GM12878 (cell line): ENCODE data around the gene APBA3.

ENCODE experiments used
- CEBPB ChIP-seq, 2 experiments: fragments of 150-350 bp in 1 of 2; IDR thresholded peaks; 2 replicates each; pipeline ENCODE4 v1.6.1; 2012 to 2014; ENCODE audit warnings: low read depth in 2 of 2, low read length in 2 of 2, borderline replicate concordance in 1 of 2, inconsistent platforms in 1 of 2
- NBN ChIP-seq: fragments of 450-650 bp; IDR thresholded peaks from 2 replicates; pipeline ENCODE4 v1.6.1; 2016
- POLR2AphosphoS5 ChIP-seq: IDR thresholded peaks from 2 replicates; pipeline ENCODE4 v1.6.1; 2011; ENCODE audit warnings: mild to moderate bottlenecking, low read length, inconsistent platforms
- SREBF2 ChIP-seq: IDR thresholded peaks from 2 replicates; pipeline ENCODE4 v1.6.1; 2012; ENCODE audit warnings: mild to moderate bottlenecking, low read length
- STAT3 ChIP-seq: IDR thresholded peaks from 2 replicates; pipeline ENCODE4 v1.6.1; 2011; ENCODE audit warnings: low read depth, low read length, improper control_type of control experiment
- TAF1 ChIP-seq: IDR thresholded peaks from 2 replicates; pipeline ENCODE4 v1.6.1; 2011; ENCODE audit warnings: mild to moderate bottlenecking, low read depth, low read length, borderline replicate concordance
- TCF7 ChIP-seq: IDR thresholded peaks from 2 replicates; pipeline ENCODE4 v1.6.1; 2014; ENCODE audit warnings: antibody characterized with exemption, borderline replicate concordance
- TF ChIP-seq, protein P1 (sequence below), 3 experiments: IDR thresholded peaks in 2 of 3; conservative IDR thresholded peaks in 1 of 3; 2 replicates each; pipeline ENCODE4 v1.5.1; 2011; ENCODE audit warnings: low read depth in 3 of 3, low read length in 3 of 3, mild to moderate bottlenecking in 3 of 3, control low read depth in 2 of 3, moderate library complexity in 2 of 3, inconsistent platforms in 1 of 3, mixed read lengths in 1 of 3; ENCODE audit not compliant: control insufficient read depth in 2 of 3, insufficient read depth in 1 of 3; ENCODE audit errors: extremely low read depth in 1 of 3

DNA sequence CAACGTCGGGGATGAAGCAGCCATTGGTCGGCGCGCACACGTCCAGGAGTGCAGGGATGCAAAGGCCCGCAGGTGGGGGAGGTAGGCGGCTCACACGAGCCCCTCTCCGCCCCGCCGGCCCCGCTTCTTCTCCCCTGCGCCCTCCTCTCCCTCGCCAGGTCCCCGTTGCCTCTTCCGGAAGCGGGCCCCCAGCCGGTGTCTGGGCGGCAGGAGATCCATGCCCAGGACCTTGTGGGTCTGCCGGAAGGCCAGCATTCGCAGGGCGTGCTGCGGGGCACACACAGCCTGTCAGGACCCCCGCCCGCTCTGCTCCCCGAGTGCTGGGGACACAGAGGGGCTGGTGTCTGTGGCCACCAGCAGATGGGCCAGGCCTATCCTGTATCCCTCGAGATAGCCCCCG, 44.4 kb upstream of the APBA3 start:
- TF ChIP-seq SREBF2 (no peak), STAT3 (no peak), TAF1 (no peak), TCF7 (no peak), CEBPB (IDR thresholded peaks at IDR 0.05; ENCODE audit: borderline replicate concordance in 1 of 2, low read depth in 2 of 2, low read length in 2 of 2) (no peak), NBN (no peak), POLR2AphosphoS5 (no peak)
- TF ChIP-seq, protein P1, sequence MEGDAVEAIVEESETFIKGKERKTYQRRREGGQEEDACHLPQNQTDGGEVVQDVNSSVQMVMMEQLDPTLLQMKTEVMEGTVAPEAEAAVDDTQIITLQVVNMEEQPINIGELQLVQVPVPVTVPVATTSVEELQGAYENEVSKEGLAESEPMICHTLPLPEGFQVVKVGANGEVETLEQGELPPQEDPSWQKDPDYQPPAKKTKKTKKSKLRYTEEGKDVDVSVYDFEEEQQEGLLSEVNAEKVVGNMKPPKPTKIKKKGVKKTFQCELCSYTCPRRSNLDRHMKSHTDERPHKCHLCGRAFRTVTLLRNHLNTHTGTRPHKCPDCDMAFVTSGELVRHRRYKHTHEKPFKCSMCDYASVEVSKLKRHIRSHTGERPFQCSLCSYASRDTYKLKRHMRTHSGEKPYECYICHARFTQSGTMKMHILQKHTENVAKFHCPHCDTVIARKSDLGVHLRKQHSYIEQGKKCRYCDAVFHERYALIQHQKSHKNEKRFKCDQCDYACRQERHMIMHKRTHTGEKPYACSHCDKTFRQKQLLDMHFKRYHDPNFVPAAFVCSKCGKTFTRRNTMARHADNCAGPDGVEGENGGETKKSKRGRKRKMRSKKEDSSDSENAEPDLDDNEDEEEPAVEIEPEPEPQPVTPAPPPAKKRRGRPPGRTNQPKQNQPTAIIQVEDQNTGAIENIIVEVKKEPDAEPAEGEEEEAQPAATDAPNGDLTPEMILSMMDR (IDR thresholded peaks at IDR 0.05 in 2 of 3, conservative IDR thresholded peaks at IDR 0.05 in 1 of 3; ENCODE audit: control insufficient read depth in 2 of 3, extremely low read depth in 1 of 3, insufficient read depth in 1 of 3, low read depth in 3 of 3, low read length in 3 of 3): no peak
